Germinal center (tissue), 1 donor: Measurements from ENCODE around the gene GADD45G.

Experiments
- DNase-seq: peaks from one replicate; pipeline ENCODE4 v3.0.0; 2012; ENCODE audit warnings: mixed read lengths, low spot score

The GADD45G gene

DNA sequence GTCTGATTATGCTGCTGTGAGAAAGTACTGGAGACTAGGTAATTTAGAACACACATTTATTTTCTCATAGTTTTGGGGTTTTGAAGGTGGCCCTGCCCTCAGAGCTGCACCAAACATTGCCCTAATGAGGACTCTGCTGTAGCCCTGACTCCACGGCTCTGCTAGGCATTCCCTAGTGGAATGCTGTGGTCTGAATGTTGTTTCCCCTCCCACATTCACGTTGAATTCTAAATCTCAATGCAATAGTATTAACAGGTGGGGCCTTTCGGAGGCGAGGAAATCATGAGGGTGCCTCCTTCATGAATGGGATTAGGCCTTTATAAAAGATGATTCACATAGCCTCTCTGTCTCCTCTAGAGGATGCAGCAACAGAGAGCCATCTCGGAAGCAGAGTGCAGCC, 25.7 kb downstream of the GADD45G start:
- DNase-seq, result no peak

DNA sequence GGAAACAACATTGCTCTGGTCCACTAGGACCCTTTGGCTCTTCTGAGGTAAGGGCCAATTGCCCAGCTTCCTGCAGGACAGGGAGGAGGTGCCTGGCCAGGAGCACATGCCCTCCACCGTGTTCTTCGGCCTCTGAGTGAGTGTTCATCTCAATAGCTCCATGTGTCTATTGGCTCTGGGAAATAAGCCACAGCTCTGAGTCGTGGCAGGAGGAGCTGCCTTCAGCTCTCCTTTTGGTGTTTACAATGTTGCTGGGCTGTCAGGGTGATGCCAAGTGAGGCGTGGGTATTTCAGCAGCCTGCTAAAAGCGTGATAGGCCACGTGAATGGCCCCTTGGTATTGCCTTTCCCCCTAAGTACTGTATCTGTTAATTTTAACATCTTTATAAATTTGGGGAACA, 26.6 kb downstream of the GADD45G start:
- DNase-seq, result no peak

DNA sequence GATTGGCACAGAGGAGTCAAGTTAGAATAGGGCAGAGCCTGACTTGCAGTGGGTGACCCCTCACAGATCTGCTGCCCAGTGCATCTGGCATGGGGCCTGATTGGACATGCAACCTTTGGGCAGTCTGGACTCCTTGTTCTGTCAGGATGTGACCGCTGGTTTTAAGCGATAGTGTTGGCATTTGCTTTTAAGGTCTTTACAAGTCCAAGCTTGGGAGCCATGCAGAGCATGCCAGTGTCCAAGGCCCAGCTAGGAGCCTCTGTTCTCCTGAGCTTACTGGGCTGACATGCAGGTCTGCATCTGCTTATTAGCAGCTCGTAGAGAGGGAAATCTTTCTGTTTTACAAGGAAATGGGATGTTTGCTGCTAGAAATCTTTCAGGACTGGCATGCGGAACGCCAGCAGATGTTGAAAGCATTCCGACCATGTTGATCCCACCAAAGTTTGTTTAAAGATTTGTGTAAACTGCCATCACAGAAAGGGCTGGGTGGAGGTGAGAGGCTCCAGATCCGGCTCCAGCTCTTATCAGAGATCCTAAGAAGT, 27.5 kb downstream of the GADD45G start:
- no peak for DNase-seq

DNA sequence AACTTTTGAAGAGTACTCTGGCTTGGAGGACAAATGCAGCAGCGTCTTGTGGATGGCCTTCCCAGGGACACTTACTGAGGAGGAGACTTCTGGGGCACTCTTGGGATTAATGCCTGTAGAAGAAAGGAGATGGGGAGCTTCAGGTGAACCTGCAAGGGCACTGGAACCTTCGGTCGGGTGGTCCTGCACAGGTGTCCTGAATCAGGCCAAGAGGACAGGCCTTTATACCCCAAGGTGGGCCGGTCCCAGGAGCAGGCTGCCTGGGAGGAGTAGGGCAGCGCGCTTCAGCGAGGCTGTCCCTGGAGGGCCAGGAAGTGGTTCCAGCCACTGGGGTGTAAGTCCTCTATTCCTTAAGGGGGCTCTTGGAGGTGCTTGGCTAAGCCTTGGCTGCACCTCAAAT, 27.9 kb downstream of the GADD45G start:
- no peak for DNase-seq

DNA sequence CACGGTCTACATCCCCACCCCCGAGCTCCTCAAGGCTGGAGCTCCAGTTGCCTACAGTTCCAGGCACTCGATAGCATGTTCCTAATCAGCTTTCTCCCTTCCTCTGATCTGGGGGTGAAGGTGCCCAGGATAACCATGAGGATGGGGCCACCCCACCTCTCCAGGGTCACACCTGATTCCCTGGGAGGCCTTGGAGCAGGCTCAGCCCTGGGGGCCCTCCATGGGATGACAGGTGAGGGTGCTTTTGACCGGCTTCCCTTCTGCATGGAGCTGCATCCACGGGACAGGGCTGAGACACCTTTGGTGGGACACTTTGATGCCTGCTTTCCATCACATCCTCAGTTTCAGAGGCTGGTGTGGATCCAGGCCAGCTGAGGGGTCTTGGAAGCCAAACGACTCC, 28.6 kb downstream of the GADD45G start:
- no peak for DNase-seq

DNA sequence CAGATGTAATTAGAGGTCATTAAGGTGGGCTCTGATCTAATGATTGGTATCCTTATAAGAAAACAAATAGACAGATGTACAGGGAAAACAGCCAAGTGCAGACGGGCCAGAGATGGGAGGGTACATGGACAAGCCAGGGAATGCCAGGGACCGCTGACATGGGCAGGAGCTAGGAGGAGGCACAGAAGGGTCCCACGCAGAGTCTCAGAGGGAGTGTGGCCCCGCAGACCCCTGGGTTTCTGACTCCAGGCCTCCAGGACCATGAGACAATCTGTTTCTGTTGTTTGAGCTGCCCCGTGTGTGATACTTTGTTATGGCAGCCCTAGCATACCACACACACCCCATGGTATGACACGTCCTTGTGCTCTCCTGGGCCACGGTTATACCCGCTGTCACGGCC, 29.1 kb downstream of the GADD45G start:
- no peak for DNase-seq

DNA sequence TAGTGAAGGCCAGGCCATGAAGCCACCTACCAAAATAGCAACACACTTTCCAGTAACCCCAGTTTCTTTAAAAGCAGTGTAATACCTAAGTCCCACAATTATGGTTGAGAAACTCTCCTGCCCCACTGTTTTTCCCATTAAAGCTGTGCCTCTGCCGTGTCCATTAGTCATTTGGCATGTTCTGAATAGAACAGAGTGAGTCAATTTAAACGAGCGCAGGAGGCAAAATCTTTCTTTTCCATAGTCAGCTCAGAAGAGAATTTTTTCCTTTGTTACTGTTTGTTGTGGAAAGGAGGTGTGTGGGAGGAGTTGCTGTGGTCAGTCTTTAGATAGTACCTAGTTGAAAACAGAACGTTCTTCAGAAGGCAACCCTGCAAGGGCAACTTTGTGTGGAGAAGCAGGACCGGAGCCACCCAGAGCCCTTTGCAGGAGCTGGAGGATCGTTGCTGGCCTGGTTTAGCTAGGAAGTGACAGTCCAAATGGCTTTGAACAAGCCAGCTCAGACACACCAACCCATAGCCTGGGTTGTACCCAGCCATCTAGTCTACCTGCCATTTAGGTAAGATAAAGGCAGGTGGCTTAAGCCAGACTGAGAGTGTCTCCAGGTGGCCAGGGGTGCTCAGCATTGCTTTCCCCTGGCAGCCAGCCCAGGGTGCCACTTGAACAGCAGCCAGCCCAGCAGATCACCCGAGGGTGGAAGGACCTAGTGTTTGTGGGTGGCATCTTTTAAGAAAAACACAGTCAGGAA, 30.4 kb downstream of the GADD45G start:
- DNase-seq, result no peak

DNA sequence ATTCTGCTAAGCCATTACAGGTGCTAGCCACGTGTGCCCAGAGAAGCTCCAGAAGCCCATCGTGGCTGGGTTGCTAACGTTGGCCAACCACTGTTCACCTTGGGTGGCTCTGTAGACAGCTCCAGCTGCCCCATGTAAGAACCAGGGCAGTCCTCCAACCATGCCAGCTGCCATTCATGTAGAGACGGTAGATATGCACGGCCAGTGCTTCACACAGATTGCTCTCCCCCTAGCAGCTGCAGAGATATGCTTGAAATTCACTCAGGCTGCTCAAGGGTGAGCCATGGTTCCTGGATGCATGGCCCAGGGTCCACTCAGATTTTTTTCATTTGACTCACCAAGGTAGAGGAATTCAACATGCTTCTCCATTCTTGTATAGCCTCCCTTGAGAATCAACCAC, 31.0 kb downstream of the GADD45G start:
- DNase-seq, result no peak

DNA sequence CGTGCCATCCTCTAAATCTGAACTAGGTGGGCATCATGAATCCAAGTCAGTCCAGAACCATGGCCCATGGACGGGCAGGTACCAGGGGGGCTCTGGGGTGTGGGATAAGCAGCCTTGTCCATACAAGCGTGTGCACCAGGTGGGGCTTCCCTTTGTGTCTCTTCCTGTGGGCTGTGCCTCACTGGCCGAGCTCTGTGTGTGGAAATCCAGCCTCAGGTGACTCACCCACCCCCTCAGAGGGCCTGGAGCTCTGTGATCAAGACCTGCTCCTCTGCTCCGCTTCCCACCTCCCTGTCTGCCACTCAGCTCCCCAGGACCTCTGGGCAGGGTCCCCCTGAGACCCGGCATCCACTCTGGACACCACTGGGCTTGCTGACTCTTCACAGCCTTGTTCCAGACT, 33.0 kb downstream of the GADD45G start:
- no peak for DNase-seq

DNA sequence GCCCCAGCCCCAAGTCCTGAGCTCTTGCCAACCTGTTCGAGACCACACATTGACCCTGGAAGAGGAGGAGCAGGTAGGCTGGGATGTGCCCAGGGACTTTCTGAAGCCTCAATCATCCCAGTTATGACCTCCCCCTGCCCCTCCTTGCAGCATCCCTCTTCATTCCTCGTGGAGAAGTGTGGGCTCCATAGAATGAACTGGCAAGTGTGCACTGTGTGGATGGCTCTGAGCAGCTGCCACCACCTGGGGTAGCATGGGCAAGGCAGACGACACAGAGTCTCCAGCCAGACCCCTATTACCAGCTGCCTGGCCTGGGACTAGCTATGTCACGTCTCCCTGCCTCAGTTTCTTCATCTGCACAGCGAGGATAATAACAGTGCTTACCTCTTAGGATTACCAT, 33.5 kb downstream of the GADD45G start:
- DNase-seq, result no peak

DNA sequence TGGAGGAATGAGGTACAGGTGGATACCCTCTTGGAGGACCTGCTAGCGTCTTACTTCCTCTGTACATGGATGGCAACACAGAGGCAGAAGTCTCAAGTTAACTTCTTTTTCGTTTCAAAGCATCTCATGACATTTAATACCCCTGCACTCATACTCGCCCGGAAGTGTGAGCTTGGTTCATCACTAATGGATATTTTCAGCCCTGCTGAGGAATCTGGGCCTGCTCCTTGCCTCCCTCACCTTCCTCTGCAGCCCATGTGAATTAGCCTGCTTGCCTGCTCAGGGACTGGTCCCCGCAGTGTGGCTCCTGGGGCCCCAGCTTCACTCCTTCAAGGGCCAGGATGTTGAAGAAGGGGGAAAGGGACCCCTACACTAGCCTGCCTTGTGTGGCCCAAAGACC, 34.1 kb downstream of the GADD45G start:
- no peak for DNase-seq

DNA sequence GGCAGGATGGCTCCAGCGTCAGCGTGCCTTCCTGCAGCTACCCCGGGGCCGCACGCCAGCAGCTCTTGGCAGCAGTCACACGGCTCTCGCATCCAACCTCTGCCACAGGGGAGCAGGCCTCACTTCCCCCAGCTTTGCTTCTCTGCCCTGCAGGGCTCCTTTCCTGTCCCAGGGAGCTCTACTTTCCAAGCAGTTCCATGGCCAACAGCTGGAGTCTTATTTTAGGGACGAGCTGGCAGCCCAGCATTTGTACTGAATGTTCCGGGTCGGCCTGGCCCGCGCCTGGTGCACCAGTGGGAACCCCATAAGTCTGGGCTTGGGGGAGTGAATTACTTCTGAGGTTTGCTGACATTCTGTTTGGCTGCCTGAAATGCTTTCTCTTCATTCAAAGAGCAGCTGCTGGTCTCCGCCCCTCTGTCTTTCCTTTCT, 34.6 kb downstream of the GADD45G start:
- no peak for DNase-seq

DNA sequence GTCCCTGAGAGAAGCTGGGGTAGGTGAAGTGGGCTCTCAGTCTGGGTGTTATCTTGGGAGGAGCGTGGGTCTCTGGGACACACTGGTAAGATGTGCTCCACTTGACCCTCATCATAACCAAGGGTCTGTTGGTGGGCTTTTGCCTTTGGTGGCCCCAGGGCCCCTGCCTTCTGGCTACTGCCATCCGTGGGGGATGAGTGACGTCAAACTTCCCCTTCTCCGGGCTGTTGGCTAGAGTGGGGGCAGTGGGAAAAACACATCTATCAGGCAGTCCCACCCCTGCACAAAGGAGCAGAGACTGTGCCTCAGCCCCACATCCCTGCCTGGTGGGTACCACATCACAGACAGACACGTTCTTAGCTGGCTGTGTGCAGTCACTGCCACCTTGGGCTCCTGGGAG, 35.1 kb downstream of the GADD45G start:
- DNase-seq, result no peak

DNA sequence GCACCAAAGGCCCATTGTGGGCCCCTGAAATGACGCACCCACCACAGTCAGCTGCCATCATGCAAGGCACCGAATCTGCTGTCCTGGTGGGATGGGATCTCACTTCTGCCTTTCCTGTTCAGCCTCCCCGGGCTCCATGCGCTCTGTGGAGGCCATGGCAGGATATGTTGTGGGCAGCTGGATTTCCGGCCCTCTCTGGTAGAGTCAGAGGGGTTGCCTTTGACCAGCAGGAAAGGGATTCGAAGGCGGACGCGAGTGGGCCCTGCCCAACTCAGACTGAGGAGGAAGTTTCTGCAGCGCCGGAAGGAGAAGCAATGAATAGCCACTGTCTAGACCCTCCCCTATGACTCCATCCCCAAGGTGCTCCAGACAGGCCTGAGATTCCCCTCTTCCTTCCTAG, 35.5 kb downstream of the GADD45G start:
- DNase-seq, result no peak

DNA sequence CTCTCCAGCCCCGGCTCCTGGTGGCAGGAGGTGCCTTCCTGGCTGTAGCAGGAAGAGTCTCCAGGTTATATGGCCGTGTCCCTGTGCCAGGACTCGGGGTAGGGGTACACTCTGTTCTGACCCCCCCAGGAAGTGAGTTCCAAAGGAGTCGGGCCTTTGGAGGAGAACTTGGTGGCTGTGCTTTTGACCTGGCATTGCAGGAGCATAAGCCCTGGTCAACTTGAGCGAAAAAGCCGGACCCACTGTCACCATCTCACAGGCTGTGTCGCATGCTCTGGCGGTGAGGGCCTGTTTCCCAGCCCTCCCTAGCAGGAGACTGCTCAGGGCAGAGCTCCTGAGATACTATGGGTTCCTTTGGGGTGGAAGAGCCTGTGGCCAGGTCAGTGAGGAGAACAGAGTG, 36.0 kb downstream of the GADD45G start:
- DNase-seq, result no peak

DNA sequence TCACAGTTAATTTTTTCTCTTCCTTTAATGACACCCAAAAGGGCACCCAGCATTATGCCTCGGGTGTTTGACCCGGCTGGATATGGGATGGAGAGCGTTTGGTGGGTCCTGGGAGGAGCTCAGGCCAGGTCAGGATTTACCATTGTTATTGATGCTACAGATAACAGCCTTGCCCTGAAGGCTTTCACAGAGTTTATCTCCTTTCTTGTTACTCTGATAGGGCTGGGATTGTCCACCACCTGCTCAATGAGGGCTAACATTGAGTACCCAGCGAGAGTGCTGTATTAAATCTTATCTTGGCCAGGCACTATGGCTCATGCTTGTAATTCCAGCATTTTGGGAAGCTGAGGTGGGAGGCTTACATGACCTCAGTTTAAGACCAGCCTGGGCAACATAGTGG, 37.2 kb downstream of the GADD45G start:
- DNase-seq, result no peak

DNA sequence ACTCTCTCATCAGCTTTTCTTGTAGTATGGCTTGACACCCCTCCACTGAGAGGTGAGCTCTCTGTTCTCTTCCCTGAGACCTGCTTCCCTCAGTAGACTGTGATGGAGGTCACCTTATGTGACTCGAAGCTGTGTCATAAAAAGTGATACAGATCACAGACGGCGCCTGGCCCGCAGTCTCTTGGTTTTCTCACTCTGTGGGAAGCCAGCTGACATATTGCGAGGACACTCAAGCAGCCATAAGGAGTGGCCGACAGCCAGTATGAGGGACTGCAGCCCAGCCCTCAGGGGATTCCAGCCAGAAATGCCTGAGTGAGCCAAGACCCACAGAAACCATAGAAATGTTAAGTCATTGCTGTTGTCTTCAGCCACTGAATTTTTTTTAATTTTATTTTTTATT, 38.0 kb downstream of the GADD45G start:
- DNase-seq, result no peak

DNA sequence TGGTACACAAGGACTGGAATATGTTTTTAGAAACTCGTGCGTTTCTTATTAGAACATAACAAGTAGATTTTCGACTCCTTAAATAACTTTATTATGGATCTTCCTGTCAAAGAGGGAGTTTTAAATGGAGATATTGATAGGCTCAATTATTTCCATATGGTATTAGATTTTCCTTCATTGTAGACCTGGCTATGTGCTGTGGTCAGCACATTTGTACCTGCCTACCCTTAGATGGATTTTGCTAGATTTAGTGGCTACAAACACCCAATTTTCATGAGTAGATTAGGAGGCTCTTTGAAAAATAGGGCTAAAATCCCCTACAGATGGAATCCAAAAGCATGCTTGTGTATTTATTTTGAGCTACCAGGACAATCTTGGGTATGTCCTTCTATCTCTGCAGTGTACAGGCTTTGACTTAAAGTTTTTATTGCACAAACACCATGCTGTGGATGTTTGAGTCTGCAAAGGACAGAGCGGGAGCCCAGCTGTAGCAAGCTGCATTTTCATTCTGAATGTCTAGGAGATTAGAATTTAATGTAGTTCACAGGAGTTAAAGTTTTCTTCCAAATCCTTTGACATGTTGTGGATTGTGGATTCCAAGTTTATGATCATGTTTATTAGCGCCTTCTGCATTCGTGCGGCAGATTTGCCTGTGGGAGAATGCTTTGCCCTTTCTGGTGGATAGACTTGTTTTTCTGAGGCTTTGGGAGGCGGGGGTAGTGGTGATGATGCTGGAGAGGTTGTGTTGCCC, 41.6 kb downstream of the GADD45G start:
- no peak for DNase-seq

DNA sequence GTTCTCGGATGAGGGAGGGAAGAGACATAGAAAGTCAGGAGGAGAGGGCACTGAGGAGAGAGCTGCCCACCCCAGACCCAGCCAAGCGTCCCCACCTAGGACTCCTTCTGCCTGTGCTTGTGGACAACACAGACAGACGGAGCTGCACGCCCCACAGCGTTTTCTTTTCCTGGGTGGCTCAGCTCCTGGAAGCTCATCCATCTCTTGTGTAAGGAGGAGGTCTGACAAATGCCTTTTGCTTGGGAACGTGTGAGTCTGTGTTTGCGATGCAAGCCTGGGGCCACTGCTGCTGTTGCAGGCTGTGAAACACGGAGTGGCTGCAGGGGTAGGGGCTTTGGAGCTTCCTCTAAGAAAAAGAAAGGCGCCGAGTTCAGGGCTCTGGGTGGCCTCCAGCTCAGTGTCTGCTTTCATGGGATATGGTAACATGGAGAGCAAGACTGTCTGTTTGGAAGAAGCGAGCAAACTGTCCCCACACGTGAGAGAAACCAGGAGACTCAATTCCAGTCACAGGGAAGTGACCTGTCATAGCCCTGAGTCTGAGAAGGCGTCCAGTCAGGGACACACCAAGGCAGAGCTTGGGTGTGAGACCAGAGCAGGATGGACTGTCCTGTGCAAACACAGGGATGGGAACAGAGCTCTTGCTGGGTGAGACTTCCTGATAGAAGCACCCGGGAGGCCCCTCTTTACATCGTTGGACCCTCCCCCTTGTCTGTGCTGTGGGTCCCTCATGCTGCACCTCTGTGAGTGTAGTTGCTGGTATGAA, 42.7 kb downstream of the GADD45G start:
- DNase-seq, result no peak

DNA sequence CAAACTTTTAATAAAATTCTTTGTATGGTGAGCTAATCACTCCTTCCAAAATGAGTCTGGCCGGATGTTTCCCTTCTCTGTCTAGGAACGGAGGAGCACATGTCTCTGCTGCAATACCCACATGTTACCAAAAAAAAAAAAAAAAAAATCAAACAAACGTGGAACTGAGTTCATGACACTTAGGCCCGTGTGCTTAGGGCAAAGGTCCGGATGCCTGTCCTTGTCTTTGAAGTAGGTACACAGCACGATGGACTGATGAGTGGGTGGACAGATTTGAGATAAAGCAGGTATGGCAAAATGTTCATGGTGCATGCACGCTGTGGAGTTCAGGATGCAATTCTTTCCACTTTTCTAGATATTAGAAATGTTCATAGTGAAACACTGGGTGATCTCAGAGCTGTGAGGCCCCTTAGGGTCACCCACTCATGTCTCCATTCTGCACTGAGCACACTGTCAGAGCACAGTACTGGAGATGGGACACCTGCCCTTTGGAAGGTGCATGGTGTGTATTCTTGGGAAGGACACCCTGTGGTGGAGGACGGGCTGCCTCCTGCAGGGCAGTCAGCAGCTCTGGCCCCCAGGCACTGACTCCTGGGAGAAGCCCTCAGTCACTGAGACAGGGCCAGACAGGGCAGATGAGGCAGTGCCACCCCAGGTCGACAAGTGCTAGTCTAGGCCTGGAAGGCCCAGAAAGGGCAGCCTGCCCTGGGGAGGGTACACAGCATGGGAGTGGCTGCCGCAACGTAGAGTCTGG, 43.6 kb downstream of the GADD45G start:
- no peak for DNase-seq

DNA sequence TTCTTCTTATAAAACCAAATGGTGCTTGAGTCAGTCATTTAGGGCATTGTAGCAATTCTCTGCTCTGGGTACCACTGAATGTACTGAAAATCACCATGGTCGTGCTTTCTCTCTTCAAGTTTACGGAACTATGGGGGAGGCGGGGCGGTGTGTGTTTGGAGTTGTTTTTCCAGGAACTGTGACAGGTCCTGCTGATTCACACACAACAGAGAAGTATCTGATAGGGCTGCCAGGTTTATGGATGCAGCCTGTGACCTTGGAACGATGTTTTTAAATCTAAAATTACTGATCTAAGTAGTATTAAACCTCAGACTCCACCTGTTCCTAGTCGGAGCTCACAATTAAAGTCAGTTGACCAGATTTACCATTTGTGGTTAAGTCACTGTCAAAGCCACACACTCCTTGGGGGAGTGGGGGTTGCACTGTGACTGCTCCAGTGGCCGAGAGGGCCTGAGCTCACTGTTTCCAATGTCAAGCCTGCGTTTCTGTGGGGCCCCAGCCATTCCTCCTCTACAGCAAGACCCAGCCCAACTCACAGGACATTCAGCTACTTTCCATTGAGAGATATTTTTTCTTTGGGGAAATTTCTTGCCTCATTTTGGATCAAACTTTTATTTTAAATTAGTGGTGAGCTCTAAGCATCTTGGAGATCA, 44.4 kb downstream of the GADD45G start:
- DNase-seq, result no peak
